AG08395 (cell line): ENCODE results near the gene NOTUM.

ENCODE experiments used
- DNase-seq: peaks from one replicate; pipeline ENCODE4 v3.0.0; 2012; ENCODE audit warnings: mixed read lengths, low spot score

NOTUM gene

DNA sequence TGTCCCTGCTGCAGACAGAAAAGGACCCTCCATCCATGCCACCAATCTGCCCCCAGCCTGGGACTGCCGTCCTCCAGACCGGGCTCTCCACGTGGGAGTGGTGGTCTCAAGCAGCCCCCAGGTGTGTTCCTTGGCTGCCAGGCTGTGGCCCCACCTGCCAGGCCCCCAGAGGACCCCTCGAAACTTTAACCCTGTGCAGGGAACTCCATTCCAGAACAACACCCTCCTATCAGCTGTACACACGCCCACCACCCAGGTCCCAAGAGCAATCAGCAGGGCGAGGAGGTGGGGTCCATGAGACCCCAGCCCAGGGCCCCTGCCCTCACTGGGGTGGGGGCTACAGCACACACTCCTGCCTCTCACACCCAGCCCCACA lies 25.3 kb downstream of the NOTUM start:
- no peak for DNase-seq

DNA sequence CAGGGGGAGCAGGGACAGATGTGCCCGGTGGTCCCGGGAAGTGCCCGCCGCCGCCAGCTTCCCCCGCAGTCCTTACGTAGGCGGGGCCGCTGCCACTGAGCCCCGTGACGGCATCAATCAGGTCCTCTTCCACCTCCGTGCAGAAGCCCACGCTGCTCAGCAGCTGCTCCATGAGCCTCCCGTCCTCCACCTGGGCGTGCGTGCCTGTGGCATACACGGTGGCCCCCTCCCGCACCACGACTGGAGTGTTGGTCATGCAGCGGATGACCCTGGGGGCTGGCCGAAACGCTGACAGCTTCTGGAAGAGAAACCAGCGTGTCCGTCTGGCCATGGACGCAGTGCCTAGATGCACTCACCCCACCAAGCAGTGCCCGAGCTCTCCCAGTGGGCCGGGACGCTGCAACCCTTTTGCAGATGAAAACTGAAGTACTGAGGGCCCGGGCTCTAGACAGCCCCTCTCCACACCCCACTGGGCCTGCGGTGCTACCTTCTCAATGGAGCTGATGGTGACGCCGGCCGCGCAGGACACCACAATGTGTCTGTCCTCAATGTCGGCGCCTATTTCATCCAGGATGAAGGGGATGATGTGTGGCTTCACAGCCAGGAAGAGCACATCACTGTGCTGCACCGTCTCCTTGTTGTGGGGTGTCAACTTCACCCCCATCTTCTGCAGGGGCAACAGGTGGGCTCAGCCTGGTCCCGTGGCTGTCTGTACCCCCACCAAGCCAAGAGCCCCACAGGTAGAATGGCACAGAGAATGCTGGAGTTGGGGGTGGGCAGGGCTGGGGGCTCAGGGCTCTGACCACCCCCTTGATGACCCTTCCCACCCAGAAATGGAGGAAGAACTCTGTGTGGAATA lies 25.9 kb downstream of the NOTUM start:
- DNase-seq, result no peak

DNA sequence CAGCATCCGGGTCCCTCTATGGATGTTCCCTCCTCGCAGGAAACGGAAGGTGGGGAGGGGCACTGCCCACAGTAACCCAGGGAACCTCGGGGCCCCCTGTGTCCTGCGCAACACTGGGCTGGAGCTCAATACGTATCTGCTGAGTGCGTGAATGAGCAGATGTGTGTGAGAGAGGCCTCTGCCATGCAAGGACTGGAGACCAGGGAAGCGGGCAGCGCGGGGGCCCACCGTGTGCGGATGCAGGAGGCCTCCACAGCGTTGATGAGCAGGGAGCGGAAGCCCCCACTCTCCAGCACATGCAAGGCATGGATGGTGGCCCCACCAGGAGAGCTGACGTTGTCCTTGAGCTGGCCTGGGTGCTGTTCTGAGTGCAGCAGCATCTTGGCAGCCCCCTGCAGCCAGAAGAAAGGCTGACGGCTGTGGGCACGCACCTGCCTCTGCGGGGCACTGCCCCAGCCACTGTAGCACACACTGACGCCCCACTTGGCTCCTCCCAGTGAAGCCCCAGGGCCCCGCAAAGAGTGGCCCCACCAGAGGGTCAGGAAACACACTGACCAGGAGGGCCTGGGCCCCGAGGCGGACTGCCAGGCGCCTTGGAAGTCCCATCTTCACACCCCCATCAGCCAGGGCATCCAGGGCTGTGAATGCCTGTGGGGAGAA lies 26.8 kb downstream of the NOTUM start:
- DNase-seq, result no peak

DNA sequence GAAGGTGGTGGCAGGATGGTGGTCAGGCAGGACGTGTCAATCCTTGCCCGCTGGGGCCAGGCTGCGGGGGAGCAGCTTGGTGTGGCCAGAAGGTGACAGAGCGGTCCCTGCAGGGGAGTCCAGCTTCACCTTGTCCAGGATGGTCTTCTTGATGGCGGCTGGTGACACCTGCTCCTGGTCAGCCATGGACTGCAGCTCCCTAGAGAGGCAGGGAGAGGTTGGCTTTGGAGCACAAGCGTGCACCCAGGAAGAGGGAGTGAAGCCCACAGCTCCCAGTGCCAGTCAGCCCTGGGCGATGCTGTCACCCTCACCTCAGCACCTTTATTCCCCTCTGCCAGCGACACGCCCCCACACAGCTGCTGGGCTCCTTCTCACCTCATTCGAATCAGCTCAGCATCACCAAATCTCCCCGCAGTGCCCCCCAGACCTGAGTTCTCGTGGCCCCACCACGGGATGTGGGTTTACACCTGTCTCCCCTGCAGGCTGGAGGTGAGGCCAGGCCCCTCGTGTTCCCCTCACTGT lies 27.7 kb downstream of the NOTUM start:
- DNase-seq, result no peak

DNA sequence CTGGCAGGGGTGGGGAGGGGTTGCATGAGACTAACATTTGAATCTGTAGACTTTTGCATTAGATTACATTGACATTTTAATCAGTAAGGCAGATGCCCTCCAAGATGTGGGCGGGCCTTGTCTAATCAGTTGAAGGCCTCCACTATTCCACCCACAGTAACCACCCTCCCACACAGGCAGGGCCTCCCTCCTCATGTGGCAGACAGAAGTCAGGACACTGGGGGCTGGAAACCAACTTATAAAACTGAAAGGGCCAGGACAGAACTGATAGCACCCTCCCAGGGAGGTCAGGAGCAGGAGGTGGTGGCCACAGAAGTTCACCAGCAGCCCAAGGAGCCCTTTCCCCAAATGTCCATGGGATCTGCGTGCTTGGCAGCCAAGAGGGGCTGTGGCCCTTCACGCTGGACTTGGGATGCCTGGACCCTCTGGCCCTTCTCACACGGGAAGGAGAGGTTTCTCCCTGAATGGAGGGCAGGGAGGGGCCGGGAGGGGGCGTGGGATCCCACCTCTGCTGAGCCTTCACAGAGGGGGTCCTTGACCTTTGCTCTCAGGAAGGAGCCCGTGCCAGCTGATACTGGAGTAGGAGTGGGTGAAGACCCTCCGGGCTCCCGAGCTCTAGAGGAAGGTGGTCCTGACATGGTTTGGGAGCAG lies 28.5 kb downstream of the NOTUM start:
- no peak for DNase-seq

DNA sequence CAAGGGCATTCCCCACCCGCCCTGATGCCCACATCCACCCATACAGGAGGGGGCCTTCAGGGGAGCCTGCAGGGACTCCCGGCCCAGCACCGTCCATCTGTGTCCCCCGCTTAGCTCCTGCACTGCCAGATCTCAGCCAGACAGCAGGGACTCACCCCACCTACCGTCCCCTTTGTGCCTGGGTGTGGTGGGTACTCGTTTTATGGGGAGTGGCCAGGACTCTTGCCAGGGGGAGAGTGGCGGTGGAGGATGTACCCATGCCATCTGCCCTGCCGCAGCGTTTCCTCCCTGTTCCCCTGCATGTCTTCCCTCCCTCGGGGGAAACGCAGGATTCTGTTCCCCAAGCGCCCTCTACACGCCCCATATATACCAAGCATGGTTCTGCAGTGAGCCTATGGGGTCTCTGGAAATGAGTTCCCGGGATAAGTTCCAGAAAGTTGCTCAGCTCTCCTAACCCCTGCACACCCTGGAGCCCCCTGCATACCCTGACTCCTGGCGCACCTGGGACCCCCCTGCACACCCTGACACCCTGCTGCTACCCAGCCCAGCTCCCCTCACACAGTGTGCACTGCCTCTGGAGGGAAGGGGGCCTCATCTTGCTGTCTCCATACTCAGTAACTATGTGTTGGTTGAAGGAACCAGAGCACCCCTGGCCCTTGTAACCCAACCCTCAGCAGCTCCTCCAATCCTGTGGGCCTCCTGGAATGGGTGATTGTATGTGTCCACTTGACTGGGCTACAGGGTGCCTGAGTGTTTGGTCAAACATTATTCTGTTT lies 29.2 kb downstream of the NOTUM start:
- no peak for DNase-seq

DNA sequence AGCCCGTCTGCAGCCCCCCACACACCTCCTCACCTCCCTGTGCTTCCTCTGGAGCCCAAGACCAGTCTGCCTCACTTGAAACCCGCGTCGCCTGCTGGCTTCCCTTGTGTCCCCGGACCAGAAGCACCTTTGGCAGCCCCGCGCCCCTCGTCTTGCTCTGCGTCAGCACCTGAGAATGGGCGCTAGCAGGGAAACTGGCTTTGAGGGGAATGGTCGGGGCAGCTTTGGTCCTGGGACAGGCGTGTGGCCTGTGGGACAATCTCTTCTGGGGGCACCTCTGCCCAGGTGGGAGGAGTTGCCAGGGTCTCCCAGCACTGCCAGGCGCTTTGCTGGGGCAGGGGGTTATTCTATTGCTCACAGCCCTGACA lies 29.8 kb downstream of the NOTUM start:
- no peak for DNase-seq

DNA sequence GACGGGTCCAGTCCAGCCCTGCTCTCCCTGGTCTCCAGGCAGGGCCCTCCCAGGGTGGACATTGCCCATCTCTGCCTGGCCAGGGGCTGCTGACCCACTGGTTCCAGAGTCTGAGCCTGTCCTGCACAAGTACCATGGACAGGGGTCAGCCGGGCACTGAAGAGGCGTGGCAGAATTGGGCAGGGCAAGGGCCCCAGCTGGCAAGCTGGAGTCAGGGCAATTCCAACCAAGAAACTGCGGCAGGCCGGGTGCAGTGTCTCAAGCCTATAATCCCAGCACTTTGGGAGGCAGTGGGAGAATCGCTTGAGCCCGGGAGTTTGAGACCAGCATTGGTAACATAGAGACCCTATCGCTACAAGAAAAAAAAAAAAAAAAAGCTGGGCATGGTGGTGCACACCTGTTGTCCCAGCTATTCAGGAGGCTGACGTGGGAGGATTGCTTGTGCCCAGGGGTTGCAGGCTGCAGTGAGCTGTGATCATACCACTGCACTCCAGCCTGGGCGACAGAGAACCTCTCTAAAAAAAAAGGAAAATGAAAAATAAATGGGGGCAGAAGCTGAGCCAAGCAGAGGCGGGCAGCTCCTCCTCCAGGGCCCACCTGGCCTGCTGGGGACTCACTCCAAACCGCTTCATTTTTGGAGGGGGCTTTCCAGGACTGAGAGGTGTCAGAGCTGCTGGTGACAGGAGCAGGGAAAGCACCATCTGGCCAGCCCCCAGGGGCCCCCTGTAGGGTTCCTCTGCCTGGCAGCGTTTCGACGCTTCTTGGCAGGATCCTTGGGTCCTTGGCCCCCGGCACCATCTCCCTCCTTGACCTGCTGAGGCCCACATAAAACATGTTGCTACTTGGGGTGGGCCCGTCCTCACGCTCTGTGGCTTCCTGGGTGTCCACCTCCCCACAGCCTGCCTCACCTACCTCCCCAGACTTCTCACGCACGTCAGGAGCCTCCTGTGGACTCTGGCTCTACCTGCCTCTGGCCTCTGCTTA lies 30.6 kb downstream of the NOTUM start:
- no peak for DNase-seq

DNA sequence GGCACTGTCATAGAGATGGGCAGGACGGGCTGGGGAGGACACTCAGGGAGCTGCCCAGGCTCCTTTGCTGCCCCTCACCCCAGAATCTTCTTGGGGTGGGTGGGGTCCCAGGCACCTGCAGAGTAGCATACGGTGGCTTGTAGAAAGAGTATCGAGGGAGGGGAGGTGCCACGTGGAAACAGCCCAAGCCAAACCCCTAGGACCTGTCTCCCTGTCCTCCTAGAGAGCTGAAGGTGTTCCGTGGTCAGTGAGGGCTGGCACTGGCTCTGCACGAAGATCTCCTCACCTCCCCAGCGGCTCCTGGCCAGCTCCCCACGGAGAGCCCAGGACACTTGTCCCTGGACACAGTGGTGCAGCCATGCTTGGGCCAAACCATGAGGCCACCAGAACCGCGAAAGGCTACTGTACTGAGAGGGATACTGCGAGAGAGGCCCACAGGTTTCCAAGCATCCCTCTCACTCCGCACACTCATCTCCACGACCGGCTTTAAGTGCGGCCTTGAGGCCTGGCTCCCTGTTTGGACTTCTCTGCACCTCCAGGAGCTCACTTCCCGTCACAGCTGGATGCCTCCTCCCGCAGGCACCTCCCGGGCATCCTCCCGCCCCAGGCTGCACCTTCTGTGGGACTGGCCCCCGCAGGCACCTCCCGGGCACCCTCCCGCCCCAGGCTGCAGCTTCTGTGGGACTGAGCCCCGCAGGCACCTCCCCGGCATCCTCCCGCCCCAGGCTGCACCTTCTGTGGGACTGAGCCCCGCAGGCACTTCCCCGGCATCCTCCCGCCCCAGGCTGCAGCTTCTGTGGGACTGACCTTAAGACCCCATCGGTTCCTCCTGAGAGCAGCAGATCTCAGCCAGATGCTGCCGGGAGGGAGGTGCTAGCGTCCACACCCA lies 31.5 kb downstream of the NOTUM start:
- no peak for DNase-seq

DNA sequence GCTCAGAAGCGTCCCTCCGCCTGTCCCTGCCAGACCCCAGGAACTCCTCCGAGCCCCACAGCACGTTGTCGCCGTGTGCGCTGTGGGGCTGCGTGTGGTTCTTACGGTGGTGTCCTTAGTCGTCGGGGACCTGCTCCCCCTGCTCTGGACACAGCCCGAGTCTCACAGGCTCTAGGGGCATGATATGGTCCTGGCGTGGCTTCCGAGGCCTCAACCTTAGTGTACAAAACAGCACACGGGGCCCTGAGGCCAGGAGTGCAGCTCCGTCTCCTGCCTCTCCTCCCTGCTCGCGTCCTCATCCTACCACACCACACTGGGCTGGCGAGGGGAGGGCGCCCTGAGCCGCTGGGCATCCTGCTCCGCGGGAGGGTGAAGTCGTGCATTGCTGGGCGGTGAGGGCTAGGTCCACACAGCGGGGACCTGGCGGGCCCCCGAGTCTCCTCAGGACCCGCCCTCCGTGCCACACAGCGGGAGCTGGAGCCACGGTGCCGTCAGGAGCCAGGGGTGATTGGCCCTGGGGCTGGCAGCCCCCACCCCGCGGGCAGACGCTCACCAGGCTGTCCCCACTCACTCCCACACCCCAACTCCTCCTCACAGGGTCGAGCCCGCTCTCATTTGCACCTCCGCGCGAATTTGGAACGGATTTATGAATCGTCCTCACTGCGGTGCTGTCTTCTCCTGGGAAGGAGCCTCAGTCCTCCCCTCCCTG lies 32.3 kb downstream of the NOTUM start:
- no peak for DNase-seq

DNA sequence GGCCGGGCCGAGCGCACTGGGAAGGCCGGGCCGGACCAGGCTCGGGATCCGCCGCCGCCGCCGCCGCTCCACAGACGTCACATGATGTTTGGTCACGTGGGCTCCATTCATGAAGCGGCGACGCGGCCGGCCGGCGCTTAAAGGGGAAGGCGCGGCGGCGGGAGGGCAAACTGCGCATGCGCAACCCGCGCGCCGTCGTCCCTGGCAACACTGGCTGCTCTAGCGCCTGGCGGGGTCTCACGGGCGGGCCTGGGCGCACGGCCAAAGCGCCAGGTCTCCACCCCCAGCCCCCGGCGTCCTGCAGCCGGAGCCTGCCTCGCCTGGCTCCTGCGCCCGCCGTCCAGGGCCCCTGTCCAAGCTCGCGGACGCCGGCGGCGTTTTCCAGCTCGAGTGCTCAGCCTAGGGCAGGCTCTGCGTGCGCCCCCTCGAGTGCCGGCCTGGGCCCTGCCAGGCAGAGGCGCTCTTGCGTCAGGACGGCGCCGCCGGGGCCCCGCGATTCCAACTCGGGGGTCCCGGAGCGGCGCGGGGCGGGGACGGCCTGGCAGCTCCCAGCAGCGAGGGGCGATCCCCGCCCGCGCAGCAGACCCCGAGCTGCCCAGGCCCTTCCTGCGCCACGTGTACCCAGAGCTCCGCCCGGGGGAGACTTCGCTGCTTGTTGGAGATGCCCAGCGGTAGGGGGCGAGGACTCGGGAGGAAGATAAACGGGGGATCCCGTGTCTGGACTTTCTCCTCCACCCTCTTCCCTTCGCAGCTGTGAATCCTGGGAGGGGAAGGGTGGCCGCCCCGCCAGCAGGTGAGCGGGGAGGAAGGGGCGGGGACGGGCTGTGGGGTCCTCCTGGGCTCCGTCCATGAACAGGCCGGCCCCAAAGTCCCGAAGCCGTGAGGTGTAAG lies 33.1 kb downstream of the NOTUM start, which contains the start of gene MAFG:
Gene MAFG, minus strand, starts transcription at position 83 of the 891 bp plus-strand sequence. CDS start 4,550 bp downstream, outside the sequence.
- DNase-seq, result peak; percentile 96

DNA sequence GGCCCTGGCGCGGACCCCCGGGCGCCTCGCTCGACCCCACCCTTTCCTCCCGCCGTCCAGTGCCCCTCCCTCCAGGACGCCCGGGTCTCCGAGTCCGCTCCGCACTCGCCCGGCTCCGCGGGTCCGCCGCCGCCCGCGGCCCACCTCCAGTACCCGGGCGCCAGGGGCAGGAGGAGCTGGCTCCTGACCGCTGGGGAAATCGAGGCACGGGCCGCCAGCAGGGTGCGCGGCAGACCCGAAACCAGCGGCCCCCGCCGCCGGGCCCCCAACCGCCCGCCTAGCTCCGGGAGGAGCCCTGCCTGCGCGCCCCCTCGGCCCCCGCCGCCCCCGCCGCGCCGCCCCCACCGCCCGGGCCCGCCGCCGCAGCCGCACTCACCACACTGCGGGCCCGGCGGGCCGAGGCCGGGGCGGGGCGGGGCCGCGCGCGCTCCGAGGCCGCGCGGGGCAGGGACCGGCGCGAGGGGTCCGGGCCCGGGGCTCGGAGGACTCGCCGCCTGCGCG lies 33.8 kb downstream of the NOTUM start:
- DNase-seq, result no peak

DNA sequence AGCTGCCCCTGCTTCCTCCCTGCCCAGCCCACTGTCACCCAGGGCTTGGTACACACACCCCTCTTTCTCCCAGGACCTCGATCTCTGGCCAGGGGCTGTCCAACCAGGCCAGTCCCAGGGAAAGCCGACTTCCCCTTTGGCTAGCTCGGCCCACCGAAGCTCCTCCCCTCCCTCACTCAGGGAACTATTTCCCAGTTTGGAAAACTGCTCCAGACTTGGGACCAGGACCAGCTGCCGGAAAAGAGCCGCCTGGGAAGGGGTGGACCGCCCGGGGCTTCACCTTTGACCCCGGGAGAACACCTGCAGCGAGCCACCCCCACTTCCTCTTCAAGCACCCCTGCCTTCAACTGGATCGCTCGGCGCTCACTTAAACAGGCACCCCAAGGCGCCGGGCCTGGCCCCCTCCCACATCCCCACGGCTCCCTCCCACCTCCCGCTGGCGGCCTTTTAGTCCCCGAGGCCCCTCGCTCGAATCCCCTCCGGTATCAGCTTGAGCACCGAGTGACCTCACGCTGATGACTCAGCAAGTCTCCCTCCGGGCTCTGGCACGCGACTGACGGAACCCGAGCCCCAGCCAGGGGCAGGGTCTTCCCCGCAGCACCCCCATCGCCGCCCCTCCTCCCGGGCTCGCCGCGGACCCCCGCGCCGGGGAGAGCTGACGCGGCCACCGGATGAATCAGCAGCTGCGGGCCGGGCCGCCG lies 34.4 kb downstream of the NOTUM start:
- peak; percentile 86 for DNase-seq

DNA sequence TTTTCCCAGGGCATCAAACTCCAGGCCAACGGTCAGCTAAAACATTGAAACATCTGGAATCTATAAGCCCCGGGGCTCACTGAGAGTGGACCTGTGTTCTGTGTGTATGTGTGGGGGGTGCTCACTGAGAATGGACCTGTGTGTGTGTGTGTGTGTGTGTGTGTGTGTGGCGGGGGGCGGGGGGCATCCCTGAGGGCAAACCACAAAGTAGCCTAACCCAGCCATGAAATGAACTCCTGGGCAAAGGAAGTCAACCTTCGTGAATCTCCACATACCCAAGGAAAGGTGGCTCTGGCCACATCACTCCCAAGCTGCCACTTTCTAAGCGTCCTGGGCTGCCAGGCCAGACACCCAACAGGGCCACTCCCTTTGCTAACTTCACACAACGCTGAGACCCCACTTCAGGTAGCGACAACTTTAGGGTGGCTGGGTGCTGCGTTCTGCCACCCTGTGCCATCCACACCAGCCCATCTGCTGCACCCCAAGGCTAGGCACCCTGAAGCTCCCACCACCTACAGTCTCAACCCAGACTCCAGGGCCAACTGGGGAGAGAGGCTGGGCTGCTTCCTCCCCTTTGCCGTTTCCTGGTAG lies 35.0 kb downstream of the NOTUM start:
- no peak for DNase-seq

DNA sequence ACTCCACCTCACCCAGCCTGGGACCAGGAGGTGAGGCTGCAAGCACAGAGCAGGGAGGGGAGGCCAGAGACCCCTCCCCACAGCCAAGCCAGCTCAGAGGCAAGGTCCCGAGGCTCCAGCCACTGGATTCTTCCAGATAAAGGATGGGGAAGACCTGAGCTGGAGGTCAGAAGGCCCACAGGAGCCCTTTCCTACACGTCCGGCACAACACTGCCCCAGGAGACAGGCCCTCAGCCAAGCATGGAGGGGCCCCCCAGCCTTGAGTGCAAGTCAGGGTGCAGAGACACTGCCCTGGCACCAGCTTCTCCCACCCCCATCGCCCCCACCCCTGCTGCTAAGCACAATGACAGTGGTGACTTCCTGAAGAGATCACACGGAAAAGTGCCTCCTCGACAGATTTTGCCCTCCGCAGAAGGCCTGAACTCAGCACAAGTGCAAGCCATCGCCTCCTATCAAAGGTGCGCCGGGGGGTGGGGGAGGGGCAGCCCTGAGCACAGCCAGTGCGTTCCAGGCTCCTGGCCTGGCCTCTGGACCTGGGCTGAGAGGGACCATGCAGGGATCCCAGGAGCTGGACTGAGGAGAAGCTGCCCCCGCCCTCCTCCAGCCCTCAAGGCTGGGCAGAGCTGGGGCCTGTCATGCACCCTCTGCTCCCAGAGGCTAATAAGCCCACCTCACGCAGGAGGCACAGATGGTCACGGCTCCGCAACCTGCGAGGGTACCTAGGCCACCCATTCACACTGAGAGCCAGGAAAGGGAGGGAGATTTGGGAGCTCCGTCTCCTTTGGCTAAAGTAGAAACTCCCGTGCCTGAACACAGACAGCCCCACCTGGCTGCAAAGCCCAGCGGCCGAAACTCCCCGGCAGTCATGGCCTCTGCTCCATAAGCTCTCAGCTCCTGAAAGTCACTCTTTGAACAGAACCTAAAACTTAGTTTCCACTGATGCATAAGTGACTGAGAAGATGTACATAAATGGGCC lies 36.1 kb downstream of the NOTUM start:
- no peak for DNase-seq
